ENCODE data around the gene TOP1.

The TOP1 gene

GRCh38 chr20:41133709-41134361 lies 105.2 kb downstream of the TOP1 start:
- no peak for DNase-seq

- DNase-seq: no peak
Measured at GRCh38 chr20:41134362-41135186, 106.0 kb downstream of the TOP1 start.

GRCh38 chr20:41135187-41135887 lies 106.7 kb downstream of the TOP1 start:
- peak; percentile 40 for DNase-seq

GRCh38 chr20:41135888-41136679 lies 107.5 kb downstream of the TOP1 start:
- DNase-seq: no peak

GRCh38 chr20:41136680-41137613 lies 108.3 kb downstream of the TOP1 start, which contains the start of gene PLCG1:
PLCG1 (plus strand) TSS chr20:41137543; CDS start chr20:41137642, 99 bp downstream.
- peak; percentile 91 for DNase-seq

- peak; percentile 45 for DNase-seq
Measured at GRCh38 chr20:41137614-41138474, 109.2 kb downstream of the TOP1 start.

GRCh38 chr20:41138475-41139226 lies 110.0 kb downstream of the TOP1 start:
- peak; percentile 38 for DNase-seq

- DNase-seq: no peak
Measured at GRCh38 chr20:41139227-41140093, 110.8 kb downstream of the TOP1 start.

- no peak for DNase-seq
Measured at GRCh38 chr20:41140226-41141133, 111.9 kb downstream of the TOP1 start.

GRCh38 chr20:41141153-41141815 lies 112.7 kb downstream of the TOP1 start:
- DNase-seq: peak; percentile 5

- DNase-seq: no peak
Measured at GRCh38 chr20:41142245-41142644, 113.6 kb downstream of the TOP1 start.

- no peak for DNase-seq
Measured at GRCh38 chr20:41142919-41143318, 114.3 kb downstream of the TOP1 start.

GRCh38 chr20:41143354-41143753 lies 114.7 kb downstream of the TOP1 start:
- DNase-seq: no peak

GRCh38 chr20:41145317-41145716 lies 116.7 kb downstream of the TOP1 start:
- DNase-seq: no peak

GRCh38 chr20:41145821-41146620 lies 117.4 kb downstream of the TOP1 start:
- peak; percentile 43 for DNase-seq

- peak; percentile 68 for DNase-seq
Measured at GRCh38 chr20:41147767-41148191, 119.2 kb downstream of the TOP1 start.
